SK-N-SH (cell line): ENCODE measurements around the gene MOV10L1. TPM values are rescaled to one million over a fixed set of nuclear protein-coding genes. Genes with fewer than 3 reads are reported as not detected.

ENCODE experiments used
- CTCF ChIA-PET: fragments of 300-600, 350-600 bp; formaldehyde crosslinking; extraction: SDS; loops from one replicate; lab custom pipeline; 2021; lab: Yijun Ruan, JAX
- POLR2A ChIA-PET: fragments of 350-600 bp; sonication (Branson Sonifier 250); formaldehyde crosslinking; extraction: SDS; loops from one replicate; lab custom pipeline; 2020; ENCODE audit warnings: antibody characterized with exemption, inconsistent platforms; lab: Yijun Ruan, JAX
- DNase-seq: peaks from one replicate; pipeline ENCODE4 v3.0.0; 2012
- H2AFZ ChIP-seq: fragments of 200-600 bp; sonication (generic); 2 replicates; pipeline ENCODE4 v1.8.1; 2016; ENCODE audit warnings: antibody characterized with exemption, mild to moderate bottlenecking, low read depth
- H3F3A ChIP-seq: fragments of 200-600 bp; sonication (generic); replicated peaks from 2 replicates; pipeline ENCODE3; 2016; ENCODE audit warnings: antibody characterized with exemption, mild to moderate bottlenecking; ENCODE audit not compliant: insufficient read depth
- H3K27ac ChIP-seq, 2 experiments: fragments of 200-500 bp in 1 of 2; fragments of 200-600 bp in 1 of 2; sonication (Bioruptor generic) in 1 of 2; sonication (generic), shearing (Covaris generic) in 1 of 2; 2 replicates each; pipeline versions ENCODE4 v1.5.1 to v1.6.1; 2014 to 2016; ENCODE audit warnings: low read depth in 2 of 2, inconsistent platforms in 1 of 2, low read length in 1 of 2, mild to moderate bottlenecking in 1 of 2, mixed read lengths in 1 of 2
- H3K27me3 ChIP-seq: fragments of 200-600 bp; sonication (generic), shearing (Covaris generic); 2 replicates; pipeline ENCODE4 v1.6.1; 2016; ENCODE audit warnings: mixed run types; ENCODE audit not compliant: insufficient read depth
- H3K36me3 ChIP-seq, 2 experiments: fragments of 200-500 bp in 1 of 2; fragments of 200-600 bp in 1 of 2; sonication (Bioruptor generic) in 1 of 2; sonication (generic) in 1 of 2; replicated peaks in 1 of 2; 2 replicates each; pipeline versions ENCODE3 to v1.5.1; 2014 to 2016; ENCODE audit warnings: low read length in 1 of 2, mild to moderate bottlenecking in 1 of 2; ENCODE audit not compliant: insufficient read depth in 2 of 2, control insufficient read depth in 1 of 2
- H3K4me1 ChIP-seq, 2 experiments: fragments of 200-500 bp in 1 of 2; fragments of 200-600 bp in 1 of 2; sonication (Bioruptor generic) in 1 of 2; sonication (generic), shearing (Covaris generic) in 1 of 2; 2 replicates each; pipeline versions ENCODE4 v1.5.1 to v1.6.1; 2014 to 2016; ENCODE audit warnings: low read depth in 1 of 2, low read length in 1 of 2, mixed run types in 1 of 2; ENCODE audit not compliant: insufficient read depth in 2 of 2, control insufficient read depth in 1 of 2
- H3K4me2 ChIP-seq: fragments of 200-600 bp; sonication (generic), shearing (Covaris generic); 2 replicates; pipeline ENCODE4 v1.6.1; 2017; ENCODE audit warnings: mixed run types
- H3K4me3 ChIP-seq, 2 experiments: fragments of 200-500 bp in 1 of 2; fragments of 200-600 bp in 1 of 2; sonication (Bioruptor generic) in 1 of 2; sonication (generic), shearing (Covaris generic) in 1 of 2; 2 replicates each; pipeline versions ENCODE4 v1.5.1 to v1.8.1; 2014 to 2016; ENCODE audit warnings: low read depth in 2 of 2, inconsistent platforms in 1 of 2, low read length in 1 of 2, mild to moderate bottlenecking in 1 of 2, mixed read lengths in 1 of 2, moderate library complexity in 1 of 2
- H3K79me2 ChIP-seq: fragments of 200-600 bp; sonication (generic); 2 replicates; pipeline ENCODE4 v1.8.1; 2017; ENCODE audit warnings: mild to moderate bottlenecking; ENCODE audit not compliant: insufficient read depth
- H3K9ac ChIP-seq: fragments of 200-600 bp; sonication (generic); 2 replicates; pipeline ENCODE4 v1.6.1; 2017; ENCODE audit warnings: mixed run types
- H3K9me2 ChIP-seq: fragments of 200-600 bp; sonication (generic); 2 replicates; pipeline ENCODE4 v1.6.1; 2017; ENCODE audit warnings: mixed run types
- H3K9me3 ChIP-seq: fragments of 200-600 bp; sonication (generic); 2 replicates; pipeline ENCODE4 v1.6.1; 2017; ENCODE audit warnings: mixed run types, mild to moderate bottlenecking, moderate library complexity
- H4K20me1 ChIP-seq: fragments of 200-600 bp; sonication (generic); 2 replicates; pipeline ENCODE4 v1.6.1; 2017; ENCODE audit warnings: mild to moderate bottlenecking, mixed run types; ENCODE audit not compliant: insufficient read depth
- EP300 ChIP-seq, 2 experiments: IDR thresholded peaks; 2 replicates each; pipeline versions ENCODE4 v1.4.0 to v1.6.1; 2012; ENCODE audit warnings: borderline replicate concordance in 1 of 2, low read depth in 1 of 2, low read length in 1 of 2
- FOSL2 ChIP-seq: IDR thresholded peaks from 2 replicates; pipeline ENCODE4 v1.4.0; 2012; ENCODE audit warnings: low read depth, mild to moderate bottlenecking, moderate library complexity, borderline replicate concordance
- GABPA ChIP-seq: IDR thresholded peaks from 2 replicates; pipeline ENCODE4 v1.4.0; 2012; ENCODE audit warnings: low read depth, mild to moderate bottlenecking
- MEF2A ChIP-seq: IDR thresholded peaks from 2 replicates; pipeline ENCODE4 v1.4.0; 2012; ENCODE audit warnings: low read depth, borderline replicate concordance
- MXI1 ChIP-seq: IDR thresholded peaks from 2 replicates; pipeline ENCODE4 v1.6.1; 2012; ENCODE audit warnings: mild to moderate bottlenecking, low read depth, low read length, improper control_type of control experiment
- NFIC ChIP-seq: IDR thresholded peaks from 2 replicates; pipeline ENCODE4 v1.4.0; 2012; ENCODE audit warnings: borderline replicate concordance
- NRF1 ChIP-seq: IDR thresholded peaks from 2 replicates; pipeline ENCODE4 v1.6.1; 2012; ENCODE audit warnings: low read depth, mild to moderate bottlenecking, low read length
- RFX5 ChIP-seq: IDR thresholded peaks from 2 replicates; pipeline ENCODE4 v1.6.1; 2012; ENCODE audit warnings: mild to moderate bottlenecking, improper control_type of control experiment, low read length
- SIN3A ChIP-seq: IDR thresholded peaks from 2 replicates; pipeline ENCODE4 v1.6.1; 2012; ENCODE audit warnings: low read depth, mild to moderate bottlenecking, low read length, moderate library complexity, borderline replicate concordance
- SMC3 ChIP-seq: IDR thresholded peaks from 2 replicates; pipeline ENCODE4 v1.6.1; 2012; ENCODE audit warnings: low read depth, low read length, improper control_type of control experiment
- TCF12 ChIP-seq: IDR thresholded peaks from 2 replicates; pipeline ENCODE4 v1.4.0; 2012
- TEAD4 ChIP-seq: IDR thresholded peaks from 2 replicates; pipeline ENCODE4 v1.4.0; 2012; ENCODE audit warnings: mild to moderate bottlenecking, borderline replicate concordance; ENCODE audit not compliant: insufficient read depth
- WGBS: methylation state at CpG from one replicate; pipeline ENCODE4 v1.1.6; 2017; ENCODE audit warnings: low lambda C conversion rate; 5-methylcytosine and 5-hydroxymethylcytosine counted together
- polyA plus RNA-seq, 3 experiments: library from polyadenylated mRNA; depleted of rRNA; stranded (reverse); fragments of >200 nt; gene quantifications; 2 replicates each; pipeline ENCODE4 v1.2.3, GENCODE V29; 2012
- TF ChIP-seq, protein P1 (sequence below): IDR thresholded peaks from 2 replicates; pipeline ENCODE4 v1.4.0; 2012; ENCODE audit warnings: low read depth, borderline replicate concordance
- TF ChIP-seq, protein P2 (sequence below): fragments of 150-350 bp; IDR thresholded peaks from 2 replicates; pipeline ENCODE4 v1.6.1; 2017; ENCODE audit warnings: antibody characterized with exemption, low read length, low read depth, borderline replicate concordance
- TF ChIP-seq, protein P3 (sequence below): IDR thresholded peaks from 2 replicates; pipeline ENCODE4 v1.4.0; 2012; ENCODE audit warnings: low read depth
- TF ChIP-seq, protein P4 (sequence below): IDR thresholded peaks from 2 replicates; pipeline ENCODE4; 2012

MOV10L1 gene
- polyA plus RNA-seq, 1 of the 3 experiments (the other 2 are of a cell fraction) = 2.1 TPM

DNA sequence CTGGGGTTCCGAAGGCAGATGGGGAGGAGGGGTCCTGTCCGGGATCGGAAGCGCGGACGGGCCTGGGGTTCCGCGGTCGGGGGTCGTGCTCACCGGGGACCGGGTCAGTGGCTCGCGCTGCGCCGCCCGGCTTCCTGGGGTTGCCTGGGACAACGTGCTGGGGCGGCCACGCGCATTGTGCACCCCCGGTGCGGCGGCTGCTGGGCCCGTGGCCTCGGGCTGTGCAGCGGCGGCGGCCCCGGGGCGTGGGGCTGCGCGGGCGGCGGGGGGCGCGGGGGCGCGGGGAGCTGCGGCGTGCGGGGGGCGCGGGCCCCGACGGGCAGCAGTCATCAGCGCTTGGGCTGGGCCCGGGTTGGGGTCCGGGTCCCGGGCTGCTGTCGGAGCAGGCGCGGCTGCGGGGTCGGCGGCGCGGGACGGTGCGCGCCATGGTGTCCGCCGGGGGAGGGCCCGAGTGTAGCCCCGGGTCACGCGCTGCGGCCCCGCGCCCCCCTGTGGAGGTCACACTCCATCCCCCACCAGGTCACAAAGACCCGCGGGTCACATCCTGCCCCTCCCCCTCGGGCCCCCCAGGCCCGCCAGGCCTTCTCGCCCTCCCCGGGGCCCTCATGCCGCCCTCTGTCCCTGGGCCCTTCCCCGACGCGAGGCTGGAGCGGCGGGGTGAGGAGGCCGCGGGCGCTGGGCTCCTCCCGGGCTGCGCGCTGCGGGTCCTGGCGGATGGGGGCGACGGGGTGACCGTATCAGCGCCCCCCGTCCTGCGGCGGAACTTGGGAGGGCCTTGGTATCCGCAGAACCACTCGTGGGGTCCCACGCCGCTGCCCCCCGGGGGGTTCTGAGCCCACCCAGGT is 31.5 kb upstream of the MOV10L1 start, which contains the start of gene TTLL8:
TTLL8 (minus strand) TSS at position 238 of the 845 bp plus-strand sequence.
- POLR2A ChIA-PET = no interaction called here
- Histone ChIP-seq H4K20me1 (no peaks in the 10 kb centered on the region), H2AFZ (no peak within 1 kb of the TSS), H3K27ac (no peak within 1 kb of the TSS), H3K9me2 (no peaks in the 10 kb centered on the region), H3K9ac (no peak within 1 kb of the TSS)
- WGBS = 83% methylated on average over 1 of the region's 102 CpGs
- DNase-seq = peak; percentile 68
- no peak for TF ChIP-seq NFIC
- TF ChIP-seq, protein P1, sequence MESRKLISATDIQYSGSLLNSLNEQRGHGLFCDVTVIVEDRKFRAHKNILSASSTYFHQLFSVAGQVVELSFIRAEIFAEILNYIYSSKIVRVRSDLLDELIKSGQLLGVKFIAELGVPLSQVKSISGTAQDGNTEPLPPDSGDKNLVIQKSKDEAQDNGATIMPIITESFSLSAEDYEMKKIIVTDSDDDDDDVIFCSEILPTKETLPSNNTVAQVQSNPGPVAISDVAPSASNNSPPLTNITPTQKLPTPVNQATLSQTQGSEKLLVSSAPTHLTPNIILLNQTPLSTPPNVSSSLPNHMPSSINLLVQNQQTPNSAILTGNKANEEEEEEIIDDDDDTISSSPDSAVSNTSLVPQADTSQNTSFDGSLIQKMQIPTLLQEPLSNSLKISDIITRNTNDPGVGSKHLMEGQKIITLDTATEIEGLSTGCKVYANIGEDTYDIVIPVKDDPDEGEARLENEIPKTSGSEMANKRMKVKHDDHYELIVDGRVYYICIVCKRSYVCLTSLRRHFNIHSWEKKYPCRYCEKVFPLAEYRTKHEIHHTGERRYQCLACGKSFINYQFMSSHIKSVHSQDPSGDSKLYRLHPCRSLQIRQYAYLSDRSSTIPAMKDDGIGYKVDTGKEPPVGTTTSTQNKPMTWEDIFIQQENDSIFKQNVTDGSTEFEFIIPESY = no peak
- no peak for TF ChIP-seq RFX5
- TF ChIP-seq, protein P2, sequence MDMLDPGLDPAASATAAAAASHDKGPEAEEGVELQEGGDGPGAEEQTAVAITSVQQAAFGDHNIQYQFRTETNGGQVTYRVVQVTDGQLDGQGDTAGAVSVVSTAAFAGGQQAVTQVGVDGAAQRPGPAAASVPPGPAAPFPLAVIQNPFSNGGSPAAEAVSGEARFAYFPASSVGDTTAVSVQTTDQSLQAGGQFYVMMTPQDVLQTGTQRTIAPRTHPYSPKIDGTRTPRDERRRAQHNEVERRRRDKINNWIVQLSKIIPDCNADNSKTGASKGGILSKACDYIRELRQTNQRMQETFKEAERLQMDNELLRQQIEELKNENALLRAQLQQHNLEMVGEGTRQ = no peak
- no peak for TF ChIP-seq MEF2A
- no peak for TF ChIP-seq SIN3A
- TF ChIP-seq, protein P3, sequence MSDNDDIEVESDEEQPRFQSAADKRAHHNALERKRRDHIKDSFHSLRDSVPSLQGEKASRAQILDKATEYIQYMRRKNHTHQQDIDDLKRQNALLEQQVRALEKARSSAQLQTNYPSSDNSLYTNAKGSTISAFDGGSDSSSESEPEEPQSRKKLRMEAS = no peak
- no peak for TF ChIP-seq SMC3
- TF ChIP-seq FOSL2 = no peak
- no peak for TF ChIP-seq NRF1
- no peak for TF ChIP-seq TCF12
- TF ChIP-seq, protein P4, sequence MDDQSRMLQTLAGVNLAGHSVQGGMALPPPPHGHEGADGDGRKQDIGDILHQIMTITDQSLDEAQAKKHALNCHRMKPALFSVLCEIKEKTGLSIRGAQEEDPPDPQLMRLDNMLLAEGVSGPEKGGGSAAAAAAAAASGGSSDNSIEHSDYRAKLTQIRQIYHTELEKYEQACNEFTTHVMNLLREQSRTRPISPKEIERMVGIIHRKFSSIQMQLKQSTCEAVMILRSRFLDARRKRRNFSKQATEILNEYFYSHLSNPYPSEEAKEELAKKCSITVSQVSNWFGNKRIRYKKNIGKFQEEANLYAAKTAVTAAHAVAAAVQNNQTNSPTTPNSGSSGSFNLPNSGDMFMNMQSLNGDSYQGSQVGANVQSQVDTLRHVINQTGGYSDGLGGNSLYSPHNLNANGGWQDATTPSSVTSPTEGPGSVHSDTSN = no peak
- no peak for TF ChIP-seq MXI1
- no peak for TF ChIP-seq TEAD4
- TF ChIP-seq GABPA = no peak
- no peak for TF ChIP-seq EP300 (IDR thresholded peaks at IDR 0.05; ENCODE audit: borderline replicate concordance in 1 of 2, low read depth in 1 of 2, low read length in 1 of 2)
- TF ChIP-seq, all 33 proteins: peak for 0
- Histone ChIP-seq H3K4me1 (no peaks in the 10 kb centered on the region; a peak in 1 of 4 replicates), H3K36me3 (no peaks in the 10 kb centered on the region), H3K9me3 (no peaks in the 10 kb centered on the region), H3K4me3 (no peak within 1 kb of the TSS; a peak in 1 of 4 replicates), H3K27me3 (peaks cover 15% of the 10 kb centered on the region), H3K79me2 (no peaks in the 10 kb centered on the region), H3K4me2 (no peak within 1 kb of the TSS), H3F3A (no peaks in the 10 kb centered on the region)
- CTCF ChIA-PET = interaction anchor here (0.7 to 2.4 kb wide), 4 partner anchors 28 to 128 kb away, joined by 3 to 15 read pairs (median 4); no protein-coding TSS in a partner anchor
